Caco-2 (cell line): Measurements from ENCODE around the gene TMEM132D. TPM values are rescaled to one million over a fixed set of nuclear protein-coding genes. Genes with fewer than 3 reads are reported as not detected.

ENCODE experiments used
- BruUV-seq: library from RNA; stranded (reverse); fragments of 400-500 nt; replicated peaks from 2 replicates; lab custom pipeline; 2021; lab: Mats Ljungman, UMichigan
- CTCF ChIA-PET: fragments of 300-600 bp; sonication (Branson Sonifier 250); formaldehyde crosslinking; loops from one replicate; lab custom pipeline; 2022; ENCODE audit warnings: antibody characterized with exemption; lab: Charles Lee
- POLR2A ChIA-PET: fragments of 300-600 bp; sonication (Branson Sonifier 250); formaldehyde crosslinking; loops from one replicate; lab custom pipeline; 2022; ENCODE audit warnings: antibody characterized with exemption; lab: Charles Lee
- DNase-seq, 2 experiments: peaks; one replicate each; pipeline versions ENCODE4 v3.0.0 to v3.0.0-alpha.2; 2020 to 2022
- H3K27me3 ChIP-seq: replicated peaks from 2 replicates; pipeline ENCODE4 v1.6.0; 2011; ENCODE audit warnings: low read length; ENCODE audit not compliant: control insufficient read depth, insufficient read depth
- H3K36me3 ChIP-seq: 2 replicates; pipeline ENCODE4 v1.5.1; 2011; ENCODE audit warnings: low read length; ENCODE audit not compliant: control insufficient read depth, insufficient read depth
- H3K4me1 ChIP-seq: fragments of 250-450 bp; sonication (Bioruptor Pico); 2 replicates; pipeline ENCODE4 v1.5.1; 2020; ENCODE audit warnings: mild to moderate bottlenecking
- H3K4me3 ChIP-seq: 2 replicates; pipeline ENCODE4 v1.5.1; 2011; ENCODE audit warnings: low read depth, mild to moderate bottlenecking, control low read depth, low read length
- H3K9me3 ChIP-seq: fragments of 250-450 bp; sonication (Bioruptor Pico); 2 replicates; pipeline ENCODE4 v1.5.1; 2020; ENCODE audit warnings: mild to moderate bottlenecking, moderate library complexity
- H3K27ac Mint-ChIP-seq: one replicate; pipeline ENCODE4 v1.8.0; 2022; ENCODE audit warnings: mixed read lengths; ENCODE audit not compliant: unreplicated experiment
- H3K27me3 Mint-ChIP-seq: one replicate; pipeline ENCODE4 v1.8.0; 2022; ENCODE audit warnings: mixed read lengths; ENCODE audit not compliant: insufficient read depth, unreplicated experiment
- H3K36me3 Mint-ChIP-seq: one replicate; pipeline ENCODE4 v1.8.0; 2022; ENCODE audit warnings: mild to moderate bottlenecking, mixed read lengths; ENCODE audit not compliant: insufficient read depth, unreplicated experiment
- H3K4me1 Mint-ChIP-seq: one replicate; pipeline ENCODE4 v1.8.0; 2022; ENCODE audit warnings: low read depth, mixed read lengths; ENCODE audit not compliant: unreplicated experiment
- H3K4me3 Mint-ChIP-seq: one replicate; pipeline ENCODE4 v1.8.0; 2022; ENCODE audit warnings: mild to moderate bottlenecking, moderate library complexity, mixed read lengths; ENCODE audit not compliant: unreplicated experiment
- H3K9me3 Mint-ChIP-seq: one replicate; pipeline ENCODE4 v1.8.0; 2022; ENCODE audit warnings: mixed read lengths; ENCODE audit not compliant: unreplicated experiment
- CTCF ChIP-seq, 2 experiments: fragments of 200-600 bp in 1 of 2; IDR thresholded peaks; 1 replicate in 1 of 2; 2 replicates in 1 of 2; pipeline versions ENCODE4 v1.5.1 to v1.8.0; 2011 to 2022; ENCODE audit warnings: antibody characterized with exemption in 1 of 2, control low read depth in 1 of 2, inconsistent platforms in 1 of 2, low read depth in 1 of 2, low read length in 1 of 2, mild to moderate bottlenecking in 1 of 2, moderate library complexity in 1 of 2; ENCODE audit not compliant: insufficient read depth in 1 of 2, severe bottlenecking in 1 of 2, unreplicated experiment in 1 of 2
- intact Hi-C: fragments of 100-400 bp; cut with micrococcal nuclease; formaldehyde crosslinking; loops from one replicate; pipeline ENCODE4 v1.10.0; 2022; ENCODE audit not compliant: unreplicated experiment
- total RNA-seq: library from RNA; stranded (reverse); gene quantifications from 2 replicates; pipeline ENCODE4 v1.2.3, GENCODE V29; 2022

Gene TMEM132D
- total RNA-seq, 1 experiment from 2014 or later, result not detected

DNA sequence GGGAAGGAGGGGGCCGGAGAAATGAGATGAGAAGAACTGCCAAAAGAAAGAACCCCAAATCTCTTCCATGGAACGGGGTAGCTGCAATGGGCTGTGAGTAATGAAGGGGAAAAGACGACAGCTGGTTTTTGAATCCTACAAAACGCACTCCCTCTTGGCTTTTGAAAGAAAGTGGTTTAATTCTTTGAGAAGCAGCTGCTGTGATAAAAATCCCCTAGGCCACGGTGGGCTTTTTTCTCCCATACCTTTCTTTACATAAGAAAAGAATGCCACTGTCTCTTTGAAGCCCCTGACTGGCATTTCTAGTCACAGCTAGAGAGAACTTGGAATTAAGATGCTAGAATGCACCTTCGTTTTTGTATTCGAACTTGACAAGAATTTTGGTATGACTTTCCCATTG lies 564.5 kb downstream of the TMEM132D start:
- H3K4me1 Mint-ChIP-seq, result no peaks in the 10 kb centered on the region

DNA sequence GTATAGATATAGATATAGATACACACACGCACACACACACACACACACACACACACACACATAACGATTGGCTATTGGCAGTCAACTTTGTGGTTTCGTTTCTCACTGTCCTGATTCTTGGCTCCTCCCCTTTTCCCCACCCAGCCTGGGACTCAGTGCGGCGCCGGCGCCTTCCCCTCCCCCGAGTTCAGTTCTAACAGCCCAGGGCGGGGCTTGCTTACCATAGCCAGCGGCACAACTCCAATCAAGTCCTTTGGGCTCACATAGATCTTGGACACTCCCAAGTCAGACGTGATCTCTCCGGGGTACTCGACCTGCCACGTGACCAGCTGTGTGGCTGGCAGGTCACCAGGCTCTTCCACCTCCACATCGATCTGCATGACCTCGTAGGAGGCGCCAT lies 566.4 kb downstream of the TMEM132D start:
- Mint-ChIP-seq H3K36me3 (no peaks in the 10 kb centered on the region), H3K27me3 (no peaks in the 10 kb centered on the region), H3K27ac (no peak overlapping the region), H3K4me1 (no peaks in the 10 kb centered on the region), H3K4me3 (no peak overlapping the region), H3K9me3 (peaks cover 18% of the 10 kb centered on the region)
- H3K4me3 ChIP-seq, result no peak overlapping the region
- H3K9me3 ChIP-seq, result no peaks in the 10 kb centered on the region
- ChIA-PET POLR2A (no interaction called here), CTCF (no interaction called here)
- TF ChIP-seq CTCF (IDR thresholded peaks at IDR 0.05; ENCODE audit: insufficient read depth in 1 of 2, low read depth in 1 of 2, low read length in 1 of 2, severe bottlenecking in 1 of 2, unreplicated experiment in 1 of 2), result no peak
- H3K4me1 ChIP-seq, result no peaks in the 10 kb centered on the region
- no peaks in the 10 kb centered on the region for H3K27me3 ChIP-seq
- no peaks in the 10 kb centered on the region for H3K36me3 ChIP-seq
- no peak for DNase-seq
- no TSS peak for BruUV-seq
- intact Hi-C loops, result no loop called here

More for the DNA sequence above, 564.5 kb downstream of the TMEM132D start:
- Mint-ChIP-seq H3K36me3 (no peaks in the 10 kb centered on the region), H3K4me3 (no peak overlapping the region), H3K27ac (no peak overlapping the region), H3K9me3 (peaks cover 18% of the 10 kb centered on the region), H3K27me3 (no peaks in the 10 kb centered on the region)
- intact Hi-C loops, result no loop called here
- no peaks in the 10 kb centered on the region for H3K4me1 ChIP-seq
- no peaks in the 10 kb centered on the region for H3K27me3 ChIP-seq
- ChIA-PET CTCF (no interaction called here), POLR2A (no interaction called here)
- TF ChIP-seq CTCF (IDR thresholded peaks at IDR 0.05; ENCODE audit: insufficient read depth in 1 of 2, low read depth in 1 of 2, low read length in 1 of 2, severe bottlenecking in 1 of 2, unreplicated experiment in 1 of 2), result no peak
- no peak for DNase-seq
- no peak overlapping the region for H3K4me3 ChIP-seq
- H3K36me3 ChIP-seq, result no peaks in the 10 kb centered on the region
- BruUV-seq, result no TSS peak
- no peaks in the 10 kb centered on the region for H3K9me3 ChIP-seq

DNA sequence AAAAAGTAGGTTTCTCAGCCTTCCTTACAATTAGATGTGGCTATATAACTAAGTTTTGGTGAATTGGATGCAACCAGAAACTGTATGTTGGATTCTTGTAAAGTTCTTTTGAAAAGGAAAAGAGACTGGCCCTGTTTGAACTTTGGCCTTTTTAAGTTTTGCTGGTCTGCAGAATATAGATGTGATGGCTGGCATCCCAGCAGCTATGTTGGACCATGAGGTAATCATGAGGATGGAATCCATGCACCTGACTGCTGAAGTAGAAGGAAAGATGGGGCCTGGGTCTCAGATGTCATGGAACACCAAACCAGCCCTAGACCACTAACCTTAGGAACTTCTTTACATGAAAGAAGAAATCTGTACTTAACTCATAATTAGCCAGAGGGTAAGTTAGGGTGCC lies 568.1 kb downstream of the TMEM132D start:
- H3K27me3 Mint-ChIP-seq, result no peaks in the 10 kb centered on the region
- POLR2A ChIA-PET, result no interaction called here
- H3K9me3 Mint-ChIP-seq, result peaks cover 18% of the 10 kb centered on the region
- Histone ChIP-seq H3K27me3 (no peaks in the 10 kb centered on the region), H3K4me1 (no peaks in the 10 kb centered on the region), H3K4me3 (no peak overlapping the region), H3K9me3 (no peaks in the 10 kb centered on the region), H3K36me3 (no peaks in the 10 kb centered on the region)
- intact Hi-C loops, result no loop called here
- TF ChIP-seq CTCF (IDR thresholded peaks at IDR 0.05; ENCODE audit: insufficient read depth in 1 of 2, low read depth in 1 of 2, low read length in 1 of 2, severe bottlenecking in 1 of 2, unreplicated experiment in 1 of 2), result no peak
- H3K4me3 Mint-ChIP-seq, result no peak overlapping the region
- no peaks in the 10 kb centered on the region for H3K4me1 Mint-ChIP-seq
- H3K36me3 Mint-ChIP-seq, result no peaks in the 10 kb centered on the region
- DNase-seq, result no peak
- CTCF ChIA-PET, result no interaction called here
- no TSS peak for BruUV-seq
- H3K27ac Mint-ChIP-seq, result no peak overlapping the region
